ENCODE data around the gene XRCC4. TPM values are rescaled to one million over a fixed set of nuclear protein-coding genes. Genes with fewer than 3 reads are reported as not detected.
"Not testable (repeated sequence)": the region's sequence is repeated elsewhere in the genome, so short reads cannot be mapped to it uniquely, and the experiment has no call there.

Gene XRCC4
- 9.0 TPM for total RNA-seq

GRCh38 chr5:83076742-83077661 lies at the start of gene XRCC4, which contains the start of gene TMEM167A:
XRCC4 (plus strand) TSS chr5:83077547; CDS start chr5:83104920, 27,373 bp downstream.
TMEM167A (minus strand) TSS chr5:83077394; CDS start chr5:83077323, 71 bp downstream.
- DNase-seq, result peak; percentile 99

DNA sequence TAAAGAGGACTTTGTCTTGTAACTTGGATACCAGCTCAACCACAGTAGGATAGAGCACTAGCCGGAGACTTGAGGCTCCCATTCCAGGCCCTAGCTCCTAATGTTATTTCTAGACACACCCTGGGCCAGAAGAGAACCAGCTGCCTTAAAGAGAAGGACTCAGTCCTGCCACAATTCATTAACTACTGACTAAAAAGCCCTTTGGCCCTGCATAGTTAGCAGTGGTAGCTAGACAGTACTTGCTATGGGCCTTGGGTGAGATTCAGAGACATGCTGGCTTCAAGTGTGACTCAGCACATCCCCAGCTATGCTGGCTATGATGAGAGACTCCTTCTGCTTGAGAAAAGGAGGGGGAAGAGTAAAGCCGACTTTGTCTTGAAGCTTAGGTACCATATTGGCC lies 47.4 kb upstream of the XRCC4 start:
- DNase-seq, result no peak

DNA sequence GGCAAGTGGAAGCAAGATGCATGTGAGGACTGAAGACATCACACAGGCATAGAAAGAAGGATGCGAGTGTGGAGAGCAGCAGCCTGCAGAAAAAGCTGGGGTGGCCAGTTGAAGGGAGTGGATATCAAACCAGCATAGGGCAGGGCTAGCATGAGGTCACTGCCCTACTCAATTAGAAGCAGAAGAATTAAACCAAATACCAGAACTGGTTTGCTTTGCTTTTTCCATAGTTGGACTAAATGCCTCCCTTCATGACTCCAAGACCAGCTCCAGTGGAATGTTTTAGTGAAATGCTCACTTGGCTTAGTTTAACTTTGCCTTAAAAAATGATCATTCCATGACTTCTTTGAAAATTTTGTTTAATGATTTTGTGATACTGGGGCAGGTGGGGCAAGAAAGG lies 46.0 kb upstream of the XRCC4 start:
- DNase-seq, result no peak

DNA sequence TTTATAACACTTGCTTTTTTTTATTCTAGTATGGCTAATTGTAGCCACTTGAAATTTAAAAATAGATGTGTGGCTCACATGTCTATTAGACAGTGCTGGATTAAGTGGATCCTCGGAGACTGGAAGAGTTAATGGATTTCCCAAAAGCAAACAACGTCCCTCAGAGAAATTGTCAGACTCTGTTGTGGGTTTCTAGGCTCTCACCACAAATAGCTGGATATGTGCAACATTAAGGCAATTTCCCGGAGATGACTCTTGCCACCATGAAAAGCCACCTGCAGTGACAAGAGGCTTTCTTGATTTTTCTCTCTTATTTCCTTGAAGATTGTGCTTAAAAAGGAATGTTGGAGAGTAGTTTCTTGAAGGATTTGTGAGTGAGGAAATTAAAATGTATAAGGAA lies 43.3 kb upstream of the XRCC4 start:
- DNase-seq, result no peak

DNA sequence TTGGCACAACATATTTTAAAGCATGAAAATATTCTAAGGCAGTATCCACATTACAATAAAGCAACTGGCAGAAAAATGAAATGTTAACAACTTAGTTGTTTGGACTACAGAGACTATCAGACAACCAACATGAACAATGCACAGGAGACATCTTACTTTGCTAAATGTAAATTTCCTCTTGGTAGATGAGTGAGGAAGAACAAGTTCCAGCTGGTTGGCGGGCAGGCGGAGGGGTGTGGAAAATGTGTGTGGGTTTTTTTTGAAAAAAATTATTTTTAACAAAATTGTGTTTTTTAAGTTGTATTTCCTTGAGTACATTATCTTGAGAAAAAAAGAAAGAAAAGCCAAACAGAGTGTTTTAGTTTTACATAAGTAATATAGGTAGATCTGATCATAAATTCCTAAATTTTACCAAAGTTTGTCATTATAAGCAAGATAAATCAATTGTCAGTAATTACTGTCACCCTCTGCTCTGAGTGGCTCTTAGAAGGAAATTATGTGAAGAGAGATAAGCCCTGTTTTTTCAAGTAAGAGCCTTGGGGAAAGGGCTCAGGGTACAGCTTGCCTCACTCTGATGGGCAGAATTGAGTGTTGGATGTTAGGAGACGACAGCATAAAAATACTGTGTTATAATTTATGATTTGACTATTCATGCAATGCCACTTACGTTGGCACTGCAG lies 42.7 kb upstream of the XRCC4 start:
- DNase-seq, result no peak

DNA sequence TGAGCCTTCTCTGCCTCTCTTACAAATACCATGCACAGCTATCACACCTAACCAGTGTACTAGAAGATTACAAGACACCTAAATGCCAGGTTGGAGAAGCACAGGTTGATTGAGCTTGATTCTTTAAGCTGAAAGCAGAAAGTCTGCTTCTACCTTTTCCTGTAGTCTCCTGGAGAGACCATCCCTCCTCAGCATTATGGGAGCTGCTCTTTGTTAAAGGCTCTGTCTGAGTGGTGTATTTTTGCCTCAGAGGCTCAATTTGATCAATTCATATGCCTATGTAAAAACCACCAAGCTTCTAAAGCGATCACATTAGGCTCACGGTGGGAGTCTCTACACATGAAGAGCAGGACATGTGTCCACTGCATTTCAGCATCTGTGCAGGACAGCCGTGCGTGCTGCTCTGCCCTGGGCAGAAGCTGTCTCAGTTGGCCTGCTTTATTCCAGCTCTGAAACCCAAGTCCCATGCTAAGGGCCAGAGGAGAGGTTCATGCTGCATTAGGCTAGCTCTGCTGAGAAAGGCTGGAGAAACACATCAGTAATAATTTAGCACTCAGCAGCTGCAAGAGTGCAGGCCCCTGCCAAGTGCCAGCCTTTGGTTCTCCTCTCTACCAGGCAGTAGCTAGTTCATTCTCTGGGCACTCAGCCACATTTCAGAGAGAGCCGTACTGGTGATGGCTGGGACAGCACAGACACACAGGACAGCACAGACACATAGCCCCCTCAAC lies 41.8 kb upstream of the XRCC4 start:
- DNase-seq, result peak; percentile 30

DNA sequence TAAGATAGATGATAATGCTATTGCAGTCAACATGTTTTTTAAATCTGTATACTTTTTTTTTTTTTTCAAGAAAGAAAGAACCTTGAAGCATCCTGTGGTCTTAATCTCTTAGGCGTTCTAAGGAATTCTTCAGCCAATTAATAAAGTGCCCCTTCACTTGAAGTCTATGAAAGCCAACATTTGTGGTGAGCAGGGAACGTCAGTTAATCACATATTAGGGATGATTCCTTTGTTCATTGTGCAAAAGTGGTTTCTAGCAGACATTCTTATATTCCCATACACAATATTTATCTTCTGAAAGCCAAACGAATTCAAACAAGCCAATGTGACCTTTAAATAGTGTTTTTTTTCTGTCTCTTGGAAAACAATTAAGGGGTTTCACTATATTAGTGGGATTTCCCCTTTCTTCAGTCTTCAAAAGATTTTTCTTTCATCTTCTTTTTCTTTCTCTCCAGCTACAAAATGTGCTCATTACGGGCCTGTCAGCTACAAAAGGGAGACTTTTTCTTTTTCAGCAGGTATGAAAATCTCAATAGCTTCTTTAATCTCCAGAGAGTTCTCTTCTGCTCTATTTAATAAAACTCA lies 40.3 kb upstream of the XRCC4 start:
- DNase-seq, result no peak

GRCh38 chr5:83038924-83039323 lies 38.4 kb upstream of the XRCC4 start:
- no peak for DNase-seq

- DNase-seq, result no peak
These were observed 34.8 kb upstream of the XRCC4 start for GRCh38 chr5:83042507-83042906.

GRCh38 chr5:83044926-83045325 lies 32.4 kb upstream of the XRCC4 start:
- DNase-seq, result no peak

DNA sequence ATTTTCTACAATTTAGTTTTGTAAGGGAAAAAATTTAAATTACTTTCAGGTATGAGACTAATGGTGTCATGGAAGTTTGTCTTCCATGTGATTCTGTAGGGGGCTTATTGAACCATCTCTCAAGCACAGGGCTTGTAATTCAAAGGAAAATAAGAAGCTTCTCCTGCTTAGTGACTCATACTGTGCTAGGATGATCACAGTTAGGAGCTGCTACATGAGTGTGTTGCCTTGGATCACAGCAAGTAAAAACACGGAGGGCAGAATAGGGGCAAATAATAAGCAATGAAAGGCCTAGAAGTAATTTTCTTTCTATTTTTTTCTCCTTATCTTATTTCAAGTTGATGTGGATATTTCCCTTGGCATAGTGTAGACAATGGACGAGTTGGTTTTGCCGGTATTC lies 29.1 kb upstream of the XRCC4 start:
- no peak for DNase-seq

DNA sequence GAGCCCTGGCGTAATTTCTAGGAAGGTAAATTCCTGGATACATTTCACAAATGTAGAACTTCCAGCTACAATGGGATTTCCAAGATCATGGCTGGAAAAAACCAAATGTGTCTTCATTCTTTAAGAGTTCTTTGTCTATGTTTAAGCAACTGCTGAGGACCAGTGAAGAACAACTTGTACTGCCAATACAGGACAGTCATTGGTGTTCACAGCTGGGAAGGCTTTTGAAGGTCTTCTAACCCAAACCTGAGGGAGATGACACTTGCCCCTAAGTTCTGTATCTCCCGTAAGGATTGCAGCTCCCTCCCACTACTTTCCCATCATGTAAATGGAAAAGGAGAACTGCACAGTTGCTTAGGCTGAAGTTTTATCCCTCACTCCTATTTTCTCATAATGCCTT lies 28.5 kb upstream of the XRCC4 start:
- no peak for DNase-seq

DNA sequence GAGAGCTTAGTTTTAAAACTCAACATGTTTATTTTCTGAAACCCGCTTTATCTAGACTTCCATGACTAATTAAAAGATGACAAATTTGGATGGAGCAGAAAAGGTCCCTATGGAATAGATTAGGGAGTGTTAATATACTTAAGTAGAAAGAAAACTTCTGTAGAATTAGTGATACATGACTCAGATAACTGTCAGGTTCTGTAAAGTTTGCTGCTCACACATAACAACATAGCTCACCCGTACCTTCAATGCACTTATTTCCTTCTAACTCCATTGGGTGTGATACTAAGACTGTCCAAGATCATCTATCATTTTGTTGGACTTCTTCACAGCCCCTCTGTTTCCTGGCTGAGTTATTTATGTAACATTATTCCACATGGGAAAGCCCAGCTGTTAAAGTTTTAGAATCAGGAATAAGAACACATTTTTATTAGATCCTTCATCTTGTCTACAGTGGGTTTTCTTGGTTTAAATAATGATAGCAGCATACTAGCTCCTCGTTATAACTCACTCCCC lies 27.9 kb upstream of the XRCC4 start:
- DNase-seq, result no peak

- DNase-seq, result no peak
These were observed 26.5 kb upstream of the XRCC4 start for GRCh38 chr5:83050723-83051340.

GRCh38 chr5:83055166-83055565 lies 22.2 kb upstream of the XRCC4 start:
- no peak for DNase-seq

DNA sequence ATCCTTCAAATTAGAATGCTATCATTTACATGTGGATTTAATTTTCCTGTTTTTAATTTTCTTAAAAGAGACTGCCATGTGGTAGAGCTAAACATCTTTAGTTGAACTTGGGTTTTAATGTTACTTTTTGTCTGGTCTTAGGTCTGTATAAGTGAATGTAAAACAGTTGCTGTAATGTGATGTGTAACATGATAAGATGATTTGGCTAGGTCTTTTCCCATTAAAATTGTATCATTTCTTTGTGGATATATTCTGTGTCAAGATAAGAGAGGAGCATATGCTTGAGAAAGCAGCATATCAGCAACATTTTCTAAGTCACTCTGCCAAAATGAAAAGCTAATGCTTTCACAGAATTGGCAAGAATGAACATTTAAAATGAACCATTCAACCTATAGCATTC lies 18.6 kb upstream of the XRCC4 start:
- DNase-seq, result peak; percentile 77

- DNase-seq, result no peak
These were observed 18.0 kb upstream of the XRCC4 start for GRCh38 chr5:83059341-83059740.

- no peak for DNase-seq
These were observed 10.7 kb upstream of the XRCC4 start for GRCh38 chr5:83066548-83067110.

DNA sequence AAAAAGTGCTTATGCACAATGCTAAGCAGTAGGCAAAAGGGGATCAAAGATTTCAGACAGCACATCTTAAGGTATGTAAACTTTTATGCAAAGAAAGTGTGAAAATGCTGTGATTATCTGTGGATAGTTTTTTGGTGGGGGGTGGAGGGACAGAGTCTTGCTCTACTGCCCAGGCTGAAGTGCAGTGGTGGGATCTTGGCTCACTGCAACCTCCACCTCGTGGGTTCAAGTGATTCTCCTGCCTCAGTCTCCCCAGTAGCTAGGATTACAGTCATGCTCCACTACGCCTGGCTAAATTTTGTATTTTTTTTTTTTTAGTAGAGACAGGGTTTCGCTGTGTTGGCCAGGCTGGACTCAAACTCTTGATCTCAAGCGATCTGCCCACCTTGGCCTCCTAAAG lies 10.0 kb upstream of the XRCC4 start:
- DNase-seq, result not testable (repeated sequence)

GRCh38 chr5:83069096-83069799 lies 8.1 kb upstream of the XRCC4 start:
- no peak for DNase-seq

Data from skin of body (tissue), 2 donors.